NCI-H1930 (cell line): ENCODE measurements around the gene ZNF518A.
A peak's percentile ranks its signal among the peaks of the same experiment; 100 is the strongest.

Experiments used
- DNase-seq, 2 experiments: peaks; one replicate each; lab custom pipeline; 2025; lab: John Stamatoyannopoulos, UW

ZNF518A gene, protein sequence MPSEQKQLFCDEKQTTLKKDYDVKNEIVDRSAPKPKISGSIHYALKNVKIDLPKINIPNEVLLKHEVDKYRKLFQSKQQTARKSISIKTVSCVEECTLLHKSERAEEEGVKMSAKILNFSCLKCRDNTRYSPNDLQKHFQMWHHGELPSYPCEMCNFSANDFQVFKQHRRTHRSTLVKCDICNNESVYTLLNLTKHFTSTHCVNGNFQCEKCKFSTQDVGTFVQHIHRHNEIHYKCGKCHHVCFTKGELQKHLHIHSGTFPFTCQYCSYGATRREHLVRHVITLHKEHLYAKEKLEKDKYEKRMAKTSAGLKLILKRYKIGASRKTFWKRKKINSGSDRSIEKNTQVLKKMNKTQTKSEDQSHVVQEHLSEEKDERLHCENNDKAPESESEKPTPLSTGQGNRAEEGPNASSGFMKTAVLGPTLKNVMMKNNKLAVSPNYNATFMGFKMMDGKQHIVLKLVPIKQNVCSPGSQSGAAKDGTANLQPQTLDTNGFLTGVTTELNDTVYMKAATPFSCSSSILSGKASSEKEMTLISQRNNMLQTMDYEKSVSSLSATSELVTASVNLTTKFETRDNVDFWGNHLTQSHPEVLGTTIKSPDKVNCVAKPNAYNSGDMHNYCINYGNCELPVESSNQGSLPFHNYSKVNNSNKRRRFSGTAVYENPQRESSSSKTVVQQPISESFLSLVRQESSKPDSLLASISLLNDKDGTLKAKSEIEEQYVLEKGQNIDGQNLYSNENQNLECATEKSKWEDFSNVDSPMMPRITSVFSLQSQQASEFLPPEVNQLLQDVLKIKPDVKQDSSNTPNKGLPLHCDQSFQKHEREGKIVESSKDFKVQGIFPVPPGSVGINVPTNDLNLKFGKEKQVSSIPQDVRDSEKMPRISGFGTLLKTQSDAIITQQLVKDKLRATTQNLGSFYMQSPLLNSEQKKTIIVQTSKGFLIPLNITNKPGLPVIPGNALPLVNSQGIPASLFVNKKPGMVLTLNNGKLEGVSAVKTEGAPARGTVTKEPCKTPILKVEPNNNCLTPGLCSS (N-terminal part only)

GRCh38 chr10:96129387-96130325 is at the start of gene ZNF518A:
Gene ZNF518A, plus strand, starts transcription at chr10:96130297. Its CDS starts 26,026 bp downstream, at chr10:96156323.
- DNase-seq, result peak; percentile 85 to 90

DNA sequence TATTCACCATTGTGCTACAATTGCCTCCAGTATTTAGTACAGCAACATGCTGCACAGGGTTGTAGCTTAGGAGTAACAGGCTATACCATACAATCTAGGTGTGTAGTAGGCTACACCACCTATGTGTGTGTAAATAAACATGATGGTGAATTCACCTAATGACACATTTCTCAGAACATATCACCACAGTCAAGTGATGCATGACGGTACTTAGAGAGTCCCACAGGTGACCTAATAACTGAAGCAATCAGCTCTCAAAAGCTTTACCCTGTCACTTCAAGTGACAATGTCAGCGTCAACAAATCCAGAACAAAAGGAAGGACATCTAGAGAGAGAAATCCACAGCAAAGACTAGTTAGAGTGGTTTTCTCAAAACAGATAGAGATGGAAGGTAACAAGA is 47.9 kb upstream of the ZNF518A start:
- no peak for DNase-seq

- no peak for DNase-seq
Measured at GRCh38 chr10:96082748-96083147, 47.3 kb upstream of the ZNF518A start.

DNA sequence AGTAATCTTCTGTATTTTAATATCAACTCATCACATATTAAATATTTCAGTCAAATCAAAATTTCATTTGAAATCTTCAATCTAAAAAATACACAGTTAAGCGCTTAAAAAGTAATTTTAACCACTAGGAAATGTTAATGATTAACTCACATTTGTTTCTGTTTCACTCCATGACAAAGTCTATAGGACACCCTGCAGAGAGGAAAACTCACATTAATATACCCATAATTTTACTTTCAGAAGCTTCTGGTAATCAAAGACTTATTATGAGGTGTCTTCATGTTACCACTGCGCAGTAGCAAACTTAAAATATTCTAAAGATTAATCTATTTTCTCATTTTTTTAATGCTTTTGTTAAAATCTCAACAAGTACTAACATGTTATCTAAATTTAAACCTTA is 41.0 kb upstream of the ZNF518A start:
- no peak for DNase-seq

DNA sequence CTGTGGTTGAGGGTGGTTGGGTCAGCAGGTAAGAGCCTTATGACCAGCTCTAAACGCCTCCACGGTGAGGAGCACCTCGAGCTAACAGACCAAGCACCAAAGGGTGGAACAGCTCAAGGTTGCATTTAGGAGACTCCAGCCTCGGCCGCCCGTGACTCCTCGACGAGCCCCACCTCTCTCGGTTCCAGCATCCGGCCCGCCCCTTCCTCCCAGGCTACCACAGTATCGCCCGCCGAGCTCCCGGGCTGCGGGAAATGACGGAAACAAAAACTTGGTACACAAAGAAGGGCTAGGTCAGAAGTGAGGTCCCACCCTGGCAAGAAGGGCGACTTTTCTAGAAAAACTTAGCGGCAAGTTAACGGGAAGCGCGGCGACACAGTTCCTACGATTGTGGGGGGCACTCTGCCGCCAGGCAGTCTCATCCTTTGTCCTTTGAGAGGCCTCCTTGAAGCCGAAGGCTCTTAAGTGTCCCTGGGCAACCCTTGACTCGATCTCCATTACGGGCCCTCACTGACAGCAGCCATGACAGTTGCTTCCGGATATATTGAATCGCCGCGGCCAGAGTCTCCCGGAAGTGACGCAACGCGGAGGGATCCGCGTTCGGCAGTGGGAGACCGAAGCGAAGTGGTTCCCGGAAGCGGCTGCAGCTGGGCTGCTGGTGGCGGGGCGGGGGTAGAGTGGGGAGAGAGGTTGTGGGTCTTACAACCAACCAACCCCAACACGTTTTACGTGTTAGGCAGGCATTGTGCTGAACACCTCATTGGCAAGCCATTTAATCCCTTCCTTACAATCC is 40.2 kb upstream of the ZNF518A start:
- DNase-seq, result peak; percentile 81 to 84

DNA sequence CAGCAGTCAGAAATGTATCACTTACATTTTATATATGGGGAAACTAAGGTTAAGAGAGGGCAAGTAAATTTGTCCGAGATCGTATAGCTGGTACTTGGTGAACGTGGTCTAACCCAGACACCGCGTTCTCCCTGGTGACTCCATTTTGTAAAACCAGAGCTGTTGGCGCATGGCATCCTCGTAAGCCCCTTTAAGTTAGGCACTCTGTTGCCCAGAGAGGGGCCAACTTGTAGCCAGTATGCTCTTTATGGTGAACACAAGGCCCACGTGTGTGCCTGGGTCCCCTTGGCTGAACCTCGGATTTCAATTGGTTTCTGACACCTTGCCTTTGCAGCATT is 39.7 kb upstream of the ZNF518A start:
- DNase-seq, result no peak

GRCh38 chr10:96092999-96093767 is 36.9 kb upstream of the ZNF518A start:
- no peak for DNase-seq

DNA sequence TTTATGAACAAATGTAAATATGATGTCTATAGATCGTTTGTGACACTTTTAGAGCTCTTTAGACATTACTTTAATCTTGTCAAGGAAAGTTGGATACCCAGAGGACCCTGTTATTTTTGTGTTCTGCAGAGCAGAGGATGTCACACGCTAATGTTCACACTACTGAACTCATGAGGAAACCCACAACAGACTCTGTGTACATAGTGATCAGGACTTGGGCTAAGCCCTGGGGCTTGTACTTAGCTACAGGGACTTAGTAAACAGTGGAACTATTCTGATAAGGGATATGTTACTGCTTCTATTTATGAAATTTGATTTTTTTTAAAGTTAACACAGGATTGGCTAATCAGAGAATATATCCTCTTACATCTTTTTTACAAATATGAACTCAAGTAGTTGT is 36.1 kb upstream of the ZNF518A start:
- no peak for DNase-seq

DNA sequence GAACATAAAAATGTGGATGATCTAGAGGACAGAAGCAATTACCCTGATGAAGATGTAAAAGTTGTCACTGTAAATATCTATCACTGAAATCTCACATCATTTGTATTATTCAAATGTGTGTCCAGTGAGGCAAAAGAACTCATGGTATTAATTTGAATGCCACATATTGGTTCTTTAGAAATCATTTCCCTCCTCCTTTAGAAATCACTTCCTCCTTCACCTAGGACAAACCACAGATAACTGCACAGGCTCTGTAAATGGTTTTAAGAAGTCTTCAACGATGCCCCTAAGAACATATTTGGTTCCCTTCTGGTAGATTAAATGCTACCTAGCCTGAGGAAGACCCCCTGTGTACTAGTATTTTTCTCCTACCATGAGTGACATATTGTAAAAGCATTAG is 33.1 kb upstream of the ZNF518A start:
- DNase-seq, result no peak

GRCh38 chr10:96097865-96098264 is 32.2 kb upstream of the ZNF518A start:
- DNase-seq, result no peak

DNA sequence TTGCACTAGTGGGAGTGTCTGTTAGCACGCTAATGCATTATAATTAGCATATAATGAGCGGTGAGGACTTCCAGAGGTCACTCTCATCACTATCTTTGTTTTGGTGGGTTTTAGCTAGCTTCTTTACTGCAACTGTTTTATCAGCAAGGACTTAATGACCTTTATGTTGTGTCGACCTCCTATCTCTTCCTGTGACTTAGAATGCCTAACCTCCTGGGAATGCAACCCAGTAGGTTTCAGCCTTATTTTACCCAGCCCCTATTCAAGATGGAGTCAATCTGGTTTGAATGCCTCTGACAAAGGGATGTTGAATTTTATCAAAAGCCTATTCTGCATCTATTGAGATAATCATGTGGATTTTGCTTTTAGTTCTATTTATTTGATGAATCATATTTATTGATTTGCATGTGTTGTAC is 22.5 kb upstream of the ZNF518A start:
- DNase-seq, result no peak

GRCh38 chr10:96112531-96112930 is 17.6 kb upstream of the ZNF518A start:
- DNase-seq, result no peak

DNA sequence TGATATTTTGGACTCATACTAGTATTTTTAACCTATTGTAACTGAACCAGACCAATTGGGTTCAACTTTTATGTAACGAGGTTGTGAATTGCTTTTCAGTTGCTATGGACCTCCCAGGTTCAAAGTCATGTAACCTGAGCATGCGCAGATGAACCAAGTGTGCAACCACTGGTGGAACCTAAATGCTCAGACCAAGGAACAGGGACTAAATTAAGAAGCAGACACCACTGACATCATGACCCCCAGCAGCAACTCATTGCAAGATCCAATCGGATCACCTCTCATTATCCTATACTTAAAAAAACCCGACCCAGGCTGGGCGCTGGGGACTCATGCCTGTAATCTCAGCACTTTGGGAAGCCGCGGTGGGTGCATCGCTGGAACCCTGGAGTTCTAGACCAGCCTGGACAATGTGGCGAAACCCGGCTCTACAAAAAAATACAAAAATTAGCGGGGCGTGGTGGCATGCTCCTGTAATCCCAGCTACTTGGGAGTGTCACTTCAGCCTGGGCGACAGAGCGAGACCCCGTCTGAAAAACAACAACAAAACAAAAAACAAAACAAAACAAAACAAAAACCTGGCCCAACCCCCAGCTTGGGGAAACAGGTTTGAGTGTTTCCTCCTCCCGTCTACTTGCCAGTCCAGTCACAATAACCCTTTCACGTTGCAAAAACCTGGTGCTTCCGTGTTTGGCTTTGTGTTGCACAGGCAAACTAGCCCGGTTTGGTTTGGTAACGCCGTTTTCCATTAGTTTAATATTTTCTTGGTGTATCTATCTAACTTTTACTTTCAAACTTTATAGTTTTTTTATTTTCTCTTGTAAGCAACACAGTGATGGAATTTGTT is 11.3 kb upstream of the ZNF518A start:
- no peak for DNase-seq

GRCh38 chr10:96122824-96123223 is 7.3 kb upstream of the ZNF518A start:
- no peak for DNase-seq

DNA sequence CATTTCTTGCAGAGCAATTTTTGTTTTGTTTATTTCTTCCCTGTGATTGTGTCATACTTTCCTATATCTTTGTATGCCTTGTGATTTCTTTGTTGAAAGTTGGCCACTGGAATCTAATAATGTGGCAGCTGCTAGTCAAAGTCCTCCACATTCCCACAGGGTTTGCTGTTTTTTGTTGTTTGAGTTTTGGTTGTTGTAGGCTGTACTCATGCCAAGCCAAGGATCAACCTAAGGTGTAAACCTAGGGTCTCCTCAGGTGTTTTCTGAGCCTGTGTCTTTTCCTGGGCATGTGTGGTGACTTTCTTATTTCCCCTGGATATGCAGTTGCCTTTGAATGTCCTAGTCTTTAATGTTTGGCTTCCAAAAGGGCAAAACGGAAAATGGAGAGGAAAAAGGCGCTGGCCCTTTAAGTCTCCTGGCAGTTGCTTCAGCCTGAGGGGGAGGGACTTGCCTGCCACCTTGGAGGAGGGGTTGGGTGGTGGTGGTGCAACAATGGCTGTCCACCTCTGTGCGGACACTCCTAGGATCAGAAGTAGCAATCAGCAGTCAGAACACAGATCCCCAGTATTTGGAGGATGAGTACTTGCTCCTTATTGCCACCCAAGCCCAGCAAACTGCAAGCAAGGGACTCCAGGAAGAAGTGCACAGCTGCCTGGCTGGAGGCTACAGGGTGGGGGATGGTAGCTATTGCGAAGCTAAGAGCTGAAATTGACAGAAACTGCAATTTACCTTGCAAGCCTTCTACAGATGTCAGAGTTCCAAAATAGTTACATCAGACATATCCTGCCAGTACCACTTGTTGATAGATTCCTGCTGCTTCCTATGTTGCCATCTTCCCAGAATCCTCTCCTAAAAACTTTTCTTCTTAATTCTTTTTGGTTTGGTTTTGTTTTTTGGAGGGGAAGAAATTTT is 5.6 kb upstream of the ZNF518A start:
- DNase-seq, result peak; percentile 29 to 36

- no peak for DNase-seq
Measured at GRCh38 chr10:96125142-96125515, 5.0 kb upstream of the ZNF518A start.

DNA sequence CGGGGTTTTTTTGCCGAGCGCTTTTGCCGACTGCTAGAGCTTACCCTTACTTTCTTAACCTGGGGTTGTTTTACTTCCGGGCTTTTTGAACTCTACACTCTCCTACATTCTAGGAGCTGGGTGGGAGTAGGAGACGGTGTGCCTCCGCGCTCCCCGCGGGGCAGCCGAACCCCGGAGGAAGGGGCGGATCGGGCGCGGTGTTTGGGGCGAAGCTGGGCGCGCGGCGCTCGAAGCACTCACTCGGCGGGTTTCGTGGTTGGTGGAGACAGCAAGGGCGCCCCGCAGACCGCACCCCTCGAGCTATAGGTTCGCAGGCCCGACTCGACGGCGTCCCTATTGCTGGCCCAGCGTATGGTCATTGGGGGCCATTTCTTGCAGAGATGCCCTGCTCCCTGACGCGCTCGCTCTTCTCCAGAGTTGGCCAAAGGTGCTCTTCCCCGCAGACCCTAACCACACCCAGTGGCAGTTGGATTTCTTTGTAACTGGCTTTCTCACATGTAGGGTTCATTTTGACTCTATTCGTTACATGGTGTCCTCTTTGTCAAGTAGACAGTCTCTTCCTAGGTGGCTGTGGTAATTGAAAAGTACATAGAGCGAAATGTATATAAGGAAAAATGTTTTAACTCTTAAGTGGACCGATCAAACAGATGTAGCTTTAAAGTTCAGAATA is 364 bp downstream of the ZNF518A start:
- peak; percentile 21 to 72 for DNase-seq

GRCh38 chr10:96131621-96132020 is 1.5 kb downstream of the ZNF518A start:
- DNase-seq, result no peak
